GM12874 (cell line): Measurements from ENCODE around the gene GRID2.

Experiments used
- CTCF ChIP-seq: IDR thresholded peaks from 2 replicates; pipeline ENCODE4 v1.5.1; 2011; ENCODE audit warnings: low read depth, mild to moderate bottlenecking, control low read depth, low read length, moderate library complexity; ENCODE audit not compliant: insufficient read depth

GRID2 gene

GRCh38 chr4:93182722-93183121 lies 879.0 kb downstream of the GRID2 start:
- TF ChIP-seq CTCF, result no peak

GRCh38 chr4:93183576-93183975 lies 879.8 kb downstream of the GRID2 start:
- no peak for TF ChIP-seq CTCF

GRCh38 chr4:93184053-93184452 lies 880.3 kb downstream of the GRID2 start:
- no peak for TF ChIP-seq CTCF

GRCh38 chr4:93186846-93187245 lies 883.1 kb downstream of the GRID2 start:
- TF ChIP-seq CTCF, result no peak

- no peak for TF ChIP-seq CTCF
Measured at GRCh38 chr4:93187466-93187865, 883.7 kb downstream of the GRID2 start.

- no peak for TF ChIP-seq CTCF
Measured at GRCh38 chr4:93187892-93188291, 884.1 kb downstream of the GRID2 start.

GRCh38 chr4:93199492-93199891 lies 895.7 kb downstream of the GRID2 start:
- TF ChIP-seq CTCF, result 0 out of 2 replicates have a peak, but pooled peaks have one; percentile 8

- no peak for TF ChIP-seq CTCF
Measured at GRCh38 chr4:93201471-93202096, 897.8 kb downstream of the GRID2 start.
